Stomach (tissue), 4 donors: Measurements from ENCODE around the gene PDE4B.

ENCODE experiments used
- CTCF ChIP-seq, 7 experiments: fragments of 450-650 bp in 4 of 7; fragments of 200-600 bp in 3 of 7; sonication (generic) in 3 of 7; IDR thresholded peaks; one replicate each; pipeline ENCODE4 v1.5.1; 2016 to 2019; ENCODE audit warnings: antibody characterized with exemption in 7 of 7, control low read depth in 2 of 7, mild to moderate bottlenecking in 1 of 7
- POLR2A ChIP-seq, 4 donors: fragments of 450-650 bp; IDR thresholded peaks; one replicate each; pipeline ENCODE4 v1.6.1; 2016; ENCODE audit warnings: antibody characterized with exemption in 4 of 4, control low read depth in 2 of 4, mild to moderate bottlenecking in 1 of 4, moderate library complexity in 1 of 4

- TF ChIP-seq CTCF (IDR thresholded peaks at IDR 0.05): no peak
- TF ChIP-seq POLR2A (IDR thresholded peaks at IDR 0.05): no peak
Observed at GRCh38 chr1:65818966-65819365, 26.3 kb downstream of the PDE4B start.
